SKM-1 treated with dmso at 0.1 percent for 144 hours (cell line): ENCODE measurements around the gene ZNF296.
"Not testable (repeated sequence)": the region's sequence is repeated elsewhere in the genome, so short reads cannot be mapped to it uniquely, and the experiment has no call there.

ENCODE experiments used
- DNase-seq: peaks from one replicate; lab custom pipeline; 2025; ENCODE audit not compliant: unreplicated experiment; lab: John Stamatoyannopoulos, UW

The ZNF296 gene

GRCh38 chr19:45076029-45076850, at the start of gene ZNF296:
Gene ZNF296, minus strand, starts transcription at chr19:45076478. Its CDS starts 105 bp downstream, at chr19:45076373.
- DNase-seq = peak; percentile 23

DNA sequence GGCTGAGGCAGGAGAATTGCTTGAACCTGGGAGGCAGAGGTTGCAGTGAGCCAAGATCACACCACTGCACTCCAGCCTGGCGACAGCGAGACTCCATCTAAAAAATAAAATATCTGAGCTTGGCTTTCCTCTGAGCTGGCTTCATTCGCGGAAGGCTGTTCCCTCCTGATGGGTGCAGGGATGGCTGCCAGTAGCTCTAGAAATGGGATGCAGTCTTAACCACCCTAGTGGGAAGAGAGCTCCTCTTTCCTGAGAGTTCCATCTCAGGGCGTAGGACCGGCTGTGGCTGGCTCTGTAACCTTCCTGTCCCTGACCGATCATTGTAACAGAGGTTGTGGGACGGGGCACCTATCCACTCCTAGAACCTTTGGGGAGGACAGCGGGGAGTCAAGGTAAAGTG, 49.1 kb upstream of the ZNF296 start:
- DNase-seq = no peak

DNA sequence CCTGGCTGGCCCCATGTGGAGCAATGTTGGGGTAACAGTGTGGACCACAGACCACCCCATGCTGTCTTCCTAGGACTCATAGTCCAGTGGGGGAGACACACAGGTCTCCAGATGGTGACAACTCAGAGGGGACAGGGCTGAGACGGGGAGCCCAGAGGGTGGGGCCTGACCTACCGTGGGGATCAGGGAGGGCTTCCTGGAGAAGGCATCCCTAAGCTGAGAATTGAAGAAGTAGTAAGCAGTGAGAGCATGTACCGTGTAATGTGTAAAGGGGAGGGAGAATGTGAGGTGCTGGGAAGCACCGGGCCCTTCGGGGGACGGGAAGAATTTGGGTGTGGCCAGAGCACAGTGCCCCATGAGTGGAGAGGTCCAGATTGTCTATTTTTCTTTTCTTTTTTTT, 47.7 kb upstream of the ZNF296 start:
- no peak for DNase-seq

GRCh38 chr19:45123440-45123850, 47.2 kb upstream of the ZNF296 start:
- DNase-seq = no peak

DNA sequence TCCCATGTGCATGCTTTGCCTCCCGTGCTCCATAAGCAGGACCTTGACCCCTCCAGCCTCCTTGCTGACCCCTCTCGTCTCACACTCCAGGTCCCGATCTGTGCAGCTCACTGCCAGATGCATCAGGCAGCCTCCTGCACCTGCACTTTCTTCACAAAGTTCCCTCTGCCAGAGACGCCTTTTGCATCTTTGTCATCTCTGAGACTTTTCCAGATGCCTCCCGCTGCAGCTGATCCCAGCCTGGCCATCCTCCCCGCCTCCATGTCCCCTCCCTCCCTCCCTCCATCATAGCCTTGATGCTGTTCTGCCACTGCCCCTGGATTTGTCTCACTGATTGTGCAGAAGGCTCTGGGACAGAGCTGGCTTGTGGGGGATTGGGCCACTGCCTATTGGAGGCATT, 46.6 kb upstream of the ZNF296 start:
- no peak for DNase-seq

DNA sequence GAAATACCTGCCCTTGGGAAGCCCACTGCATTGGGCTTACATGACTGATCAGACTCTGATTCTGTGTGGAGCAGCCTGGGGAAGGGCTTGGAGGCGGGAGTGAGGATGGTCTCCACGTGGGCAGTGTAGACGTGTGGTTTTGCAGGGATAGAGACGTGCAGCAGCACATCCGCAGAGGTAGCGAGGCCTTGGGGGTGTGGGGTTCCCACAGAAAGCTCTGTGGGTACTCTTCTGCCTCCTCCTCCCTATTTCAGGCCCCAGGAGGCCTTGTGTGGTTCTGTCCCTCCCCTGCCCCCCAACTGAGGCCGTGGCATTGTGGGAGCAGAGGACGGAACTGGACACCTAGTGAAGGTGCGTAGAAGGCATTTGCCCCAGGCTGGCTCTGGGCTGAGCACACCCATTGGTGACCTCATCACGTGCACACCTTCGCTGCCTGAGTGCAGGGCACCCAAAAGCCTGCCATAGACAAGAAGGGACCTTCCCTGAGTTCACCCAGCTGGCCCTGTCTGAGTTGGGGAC, 45.6 kb upstream of the ZNF296 start:
- DNase-seq = no peak

DNA sequence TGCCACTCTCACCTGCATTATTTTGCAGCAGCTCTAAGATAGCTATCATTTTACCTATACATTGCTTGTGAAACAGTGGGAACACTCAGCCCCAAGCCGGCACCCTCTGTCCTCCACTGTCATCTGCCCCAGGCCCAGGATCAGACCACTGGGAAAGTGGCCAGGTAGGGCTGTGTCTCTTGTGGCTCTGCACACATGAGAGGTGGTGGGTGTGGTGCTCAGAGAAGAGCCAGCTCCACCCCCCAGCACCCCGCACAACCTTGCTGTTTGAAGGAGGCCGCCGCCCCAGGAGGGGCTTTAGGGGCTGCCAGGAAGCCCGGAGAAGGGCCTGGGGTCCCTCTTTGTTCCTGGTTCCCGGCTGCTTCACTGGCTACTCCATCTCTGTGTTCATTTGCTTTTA, 43.3 kb upstream of the ZNF296 start:
- no peak for DNase-seq

DNA sequence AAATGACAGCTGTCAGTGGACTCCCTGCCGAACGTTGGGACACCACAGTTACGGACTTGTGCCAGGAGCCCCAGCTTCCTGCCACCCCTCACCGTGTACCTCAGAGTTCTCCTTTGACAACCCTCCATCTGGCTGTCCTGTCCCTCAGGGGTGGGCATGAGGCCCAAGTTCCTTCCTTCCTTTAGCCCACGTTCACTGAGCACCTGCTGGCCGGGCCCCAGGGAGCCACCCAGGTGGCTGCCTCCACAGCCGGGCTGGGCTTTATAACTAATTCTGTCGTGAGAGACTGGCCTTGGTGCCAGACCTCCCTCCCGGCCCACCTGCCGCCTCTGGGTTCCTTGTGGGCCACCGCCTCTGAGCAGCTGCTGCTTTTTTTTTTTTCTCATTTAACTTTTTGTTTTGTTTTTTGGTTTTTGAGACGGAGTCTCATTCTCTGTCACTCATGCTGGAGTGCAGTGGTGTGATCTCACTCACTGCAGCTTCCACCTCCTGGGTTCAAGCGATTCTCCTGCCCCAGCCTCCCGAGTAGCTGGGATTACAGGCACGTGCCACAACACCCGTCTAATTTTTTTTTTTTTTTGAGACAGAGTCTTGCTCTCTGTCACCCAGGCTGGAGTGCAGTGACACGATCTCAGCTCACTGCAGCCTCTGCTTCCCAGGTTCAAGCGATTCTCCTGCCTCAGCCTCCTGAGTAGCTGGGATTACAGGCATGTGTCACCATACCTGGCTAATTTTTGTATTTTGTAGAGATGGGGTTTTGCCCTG, 42.5 kb upstream of the ZNF296 start:
- not testable (repeated sequence) for DNase-seq

GRCh38 chr19:45118106-45118505, 41.8 kb upstream of the ZNF296 start:
- no peak for DNase-seq

GRCh38 chr19:45117671-45118070, 41.4 kb upstream of the ZNF296 start:
- no peak for DNase-seq

- DNase-seq = no peak
These were observed 40.9 kb upstream of the ZNF296 start for GRCh38 chr19:45117167-45117594.

DNA sequence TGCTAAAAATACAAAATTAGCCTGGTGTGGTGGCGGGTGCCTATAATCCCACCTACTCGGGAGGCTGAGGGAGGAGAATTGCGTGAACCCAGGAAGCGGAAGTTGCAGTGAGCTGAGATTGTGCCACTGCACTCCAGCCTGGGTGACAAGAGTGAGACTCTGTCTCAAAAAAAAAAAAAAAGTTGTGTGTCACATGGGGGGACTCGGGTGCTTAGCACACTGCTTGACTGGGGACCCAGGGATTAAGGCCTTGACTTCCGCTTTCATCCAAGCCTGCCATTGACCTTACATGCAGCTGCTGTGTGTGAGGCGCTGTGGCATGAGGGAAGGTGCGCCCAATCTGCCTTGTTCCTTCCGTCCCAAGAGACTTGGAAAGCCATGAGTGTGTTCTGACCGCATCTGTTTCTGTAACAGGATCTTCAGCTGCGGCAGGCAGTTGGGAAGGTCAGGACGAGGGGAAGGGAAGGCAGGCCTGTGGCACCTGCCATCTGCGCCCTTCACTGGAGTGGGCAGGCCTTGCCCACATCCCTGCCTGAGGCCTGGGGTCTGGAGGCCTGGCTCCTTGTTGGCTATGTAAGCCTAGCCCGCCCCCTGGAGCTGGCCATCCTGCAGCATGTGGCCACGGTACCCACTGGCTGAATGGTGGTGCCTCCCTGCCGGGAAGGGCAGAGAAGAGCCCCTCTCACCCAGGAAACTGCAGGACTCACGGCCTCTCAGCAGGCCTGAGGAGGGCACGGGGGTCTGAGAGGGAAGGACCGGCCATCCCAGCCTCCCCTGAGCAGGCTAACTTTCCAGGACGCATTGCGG, 39.7 kb upstream of the ZNF296 start:
- no peak for DNase-seq

DNA sequence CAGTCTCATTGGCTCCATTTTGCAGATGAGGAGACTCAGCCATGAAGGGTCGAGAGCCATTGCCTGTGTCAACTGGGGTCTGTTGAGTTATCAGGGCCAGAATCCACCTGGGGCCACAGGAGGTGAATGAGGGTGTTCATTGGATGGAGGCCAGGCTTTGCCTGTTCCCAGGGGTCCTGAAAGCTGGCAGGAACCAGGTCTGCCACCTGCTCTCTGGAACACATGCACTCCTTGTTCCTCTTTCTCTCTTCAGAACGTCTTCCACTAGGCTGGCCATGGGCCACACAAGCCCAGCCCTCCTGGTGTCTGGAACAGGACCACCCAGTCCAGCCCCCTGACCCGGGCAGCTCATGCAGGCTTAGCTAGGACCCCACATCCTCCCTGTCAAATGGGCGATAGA, 37.8 kb upstream of the ZNF296 start:
- no peak for DNase-seq

GRCh38 chr19:45113628-45114027, 37.4 kb upstream of the ZNF296 start:
- DNase-seq = no peak

DNA sequence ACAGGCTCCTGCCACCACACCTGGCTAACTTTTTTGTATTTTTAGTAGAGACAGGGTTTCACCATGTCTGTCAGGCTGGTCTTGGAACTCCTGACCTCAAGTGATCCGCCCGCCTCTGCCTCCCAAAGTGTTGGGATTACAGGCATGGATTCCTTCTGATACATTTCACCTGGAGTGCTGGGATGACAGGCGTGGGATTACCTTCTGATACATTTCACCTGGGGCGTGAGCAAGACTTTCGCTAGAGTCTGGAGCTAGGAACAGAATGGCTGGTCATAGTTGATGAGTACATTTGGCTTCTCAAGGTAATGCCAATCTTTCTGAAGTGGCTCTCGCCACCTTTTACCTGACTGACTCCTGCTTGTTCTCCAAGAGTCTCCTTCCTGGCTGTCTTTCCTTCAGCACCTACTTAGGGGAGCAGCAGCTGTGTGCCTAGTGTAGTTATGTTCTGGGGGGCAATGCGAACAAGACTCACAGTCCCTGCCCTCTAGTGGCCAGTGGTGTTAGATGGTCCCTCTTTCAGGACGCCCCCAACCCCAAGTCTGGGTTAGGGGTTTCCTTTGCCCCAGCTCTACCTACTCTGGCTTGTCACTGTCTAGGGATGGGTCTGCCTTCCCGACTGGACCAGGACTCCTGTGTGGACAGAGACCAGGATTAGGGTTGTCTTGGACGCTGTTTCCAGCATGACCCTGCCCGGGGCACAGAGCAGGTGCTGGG, 36.0 kb upstream of the ZNF296 start:
- no peak for DNase-seq

DNA sequence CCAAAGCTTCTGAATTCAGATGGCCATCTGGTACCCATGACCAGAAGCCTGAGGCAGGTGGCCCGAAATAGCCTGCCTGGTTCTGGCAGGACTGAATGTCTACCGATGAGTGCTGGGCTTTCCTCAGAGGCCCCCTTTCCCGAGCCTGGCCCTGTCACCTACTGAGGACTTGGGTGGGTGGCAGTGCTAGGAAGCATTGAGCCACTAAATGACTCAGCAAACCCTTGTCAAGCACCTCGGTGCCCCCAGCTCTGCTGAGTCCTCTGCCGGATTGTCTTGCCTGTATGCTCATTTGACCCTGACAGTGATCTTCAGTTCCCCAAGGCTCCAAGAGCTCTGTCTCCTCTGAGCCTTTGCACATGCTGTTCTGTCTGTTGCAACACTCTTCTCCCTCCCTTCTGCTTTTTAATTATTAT, 34.6 kb upstream of the ZNF296 start:
- DNase-seq = no peak

GRCh38 chr19:45107621-45108150, 31.4 kb upstream of the ZNF296 start:
- DNase-seq = no peak

DNA sequence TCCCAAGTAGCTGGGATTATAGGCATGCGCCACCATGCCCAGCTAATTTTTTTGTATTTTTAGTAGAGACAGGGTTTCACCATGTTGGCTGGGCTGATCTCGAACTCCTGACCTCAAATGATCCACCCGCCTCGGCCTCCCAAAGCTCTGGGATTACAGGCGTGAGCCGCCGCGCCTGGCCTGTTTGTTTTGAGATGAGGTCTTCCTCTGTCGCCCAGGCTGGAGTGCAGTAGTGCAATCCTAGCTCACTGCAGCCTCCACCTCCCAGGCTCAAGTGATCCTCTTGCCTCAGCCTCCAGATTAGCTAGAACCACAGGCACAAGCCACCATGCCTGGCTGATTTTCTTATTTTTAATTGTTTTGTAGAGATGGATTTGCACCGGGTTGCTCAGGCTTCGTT, 30.1 kb upstream of the ZNF296 start:
- DNase-seq = not testable (repeated sequence)

DNA sequence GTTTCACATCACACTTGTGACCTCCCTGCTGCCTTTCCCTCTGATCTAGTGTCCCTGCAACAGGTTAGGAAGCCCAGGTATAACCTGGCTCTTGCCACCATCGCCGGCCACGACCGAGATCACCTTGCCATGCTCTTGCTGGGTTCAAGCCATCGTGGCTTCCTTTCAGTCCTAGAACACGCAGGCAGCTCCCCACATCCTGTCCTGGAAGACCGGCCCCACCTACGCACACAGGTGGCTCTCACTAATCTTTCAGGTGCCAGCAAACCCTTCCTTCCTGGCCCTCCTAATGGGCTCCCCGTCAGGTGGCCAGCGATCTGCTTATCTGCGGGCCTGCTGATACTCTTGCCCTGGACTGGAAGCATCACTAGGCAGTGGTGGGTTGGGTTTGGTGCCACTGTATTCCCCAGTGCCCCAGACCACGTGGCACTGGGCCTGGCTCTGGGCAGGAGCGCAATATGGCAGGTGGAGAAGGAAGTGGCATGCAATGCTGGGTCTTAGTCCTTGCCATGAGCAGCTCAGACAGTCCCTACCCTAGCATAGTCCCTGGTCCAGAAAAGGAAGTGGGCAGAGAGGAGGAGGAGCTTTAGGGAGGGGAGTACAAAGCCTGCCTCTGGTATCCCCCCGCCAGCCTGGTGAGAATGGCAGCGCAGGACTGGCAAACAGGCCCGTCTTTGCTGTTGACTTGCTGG, 28.5 kb upstream of the ZNF296 start:
- DNase-seq = no peak
